HL-60 (cell line): Measurements from ENCODE around the gene NPEPPS.

Experiments used
- DNase-seq, 2 experiments: peaks; one replicate each; pipeline ENCODE4 v3.0.0-alpha.2; 2010 to 2020; ENCODE audit warnings: low read depth in 1 of 2, low spot score in 1 of 2
- H3K27ac ChIP-seq: fragments of 250-450 bp; sonication (Bioruptor Pico); replicated peaks from 2 replicates; pipeline ENCODE4 v1.5.1; 2020; ENCODE audit warnings: mild to moderate bottlenecking, moderate library complexity
- H3K27me3 ChIP-seq: fragments of 250-450 bp; sonication (Bioruptor Pico); 2 replicates; pipeline ENCODE4 v1.5.1; 2021; ENCODE audit warnings: mild to moderate bottlenecking, moderate library complexity; ENCODE audit not compliant: insufficient read depth, poor library complexity, severe bottlenecking
- H3K4me3 ChIP-seq: replicated peaks from 2 replicates; pipeline ENCODE4 v1.5.1; 2011; ENCODE audit warnings: mild to moderate bottlenecking, control low read depth, low read length; ENCODE audit not compliant: insufficient read depth
- CTCF ChIP-seq: IDR thresholded peaks from one replicate; pipeline ENCODE4 v1.5.1; 2011; ENCODE audit warnings: low read length, control low read depth, inconsistent platforms; ENCODE audit not compliant: insufficient read depth
- GABPA ChIP-seq: IDR thresholded peaks from 2 replicates; pipeline ENCODE4 v1.6.1; 2012; ENCODE audit warnings: low read depth
- POLR2AphosphoS5 ChIP-seq: IDR thresholded peaks from 2 replicates; pipeline ENCODE4 v1.6.1; 2012; ENCODE audit warnings: low read depth
- REST ChIP-seq: IDR thresholded peaks from 2 replicates; pipeline ENCODE4 v1.6.1; 2012; ENCODE audit warnings: low read depth; ENCODE audit not compliant: insufficient replicate concordance
- SPI1 ChIP-seq: IDR thresholded peaks from 2 replicates; pipeline ENCODE4 v1.6.1; 2012; ENCODE audit warnings: low read depth, mild to moderate bottlenecking, borderline replicate concordance

The NPEPPS gene

GRCh38 chr17:47664624-47664941, 133.7 kb downstream of the NPEPPS start:
- Histone ChIP-seq H3K27me3 (no peaks in the 10 kb centered on the region), H3K27ac (peak overlapping the region; percentile 40), H3K4me3 (no peak overlapping the region)
- no peak for TF ChIP-seq POLR2AphosphoS5
- no peak for TF ChIP-seq CTCF
- TF ChIP-seq REST: no peak
- DNase-seq: no peak

GRCh38 chr17:47665655-47666054, 134.7 kb downstream of the NPEPPS start:
- H3K27ac ChIP-seq: peak overlapping the region; percentile 40

GRCh38 chr17:47669081-47669480, 138.2 kb downstream of the NPEPPS start:
- Histone ChIP-seq H3K27me3 (no peaks in the 10 kb centered on the region), H3K4me3 (no peak overlapping the region), H3K27ac (peak overlapping the region; percentile 42)
- peak in 1 of 2 experiments; percentile 77 for DNase-seq
- TF ChIP-seq CTCF (no peak), REST (peak; percentile 45), POLR2AphosphoS5 (no peak), GABPA (no peak), SPI1 (no peak)

More at GRCh38 chr17:47665655-47666054, 134.7 kb downstream of the NPEPPS start:
- peak; percentile 71 to 78 for DNase-seq
- TF ChIP-seq POLR2AphosphoS5 (no peak), SPI1 (no peak), REST (no peak), GABPA (no peak), CTCF (no peak)
- Histone ChIP-seq H3K4me3 (no peak overlapping the region), H3K27me3 (no peaks in the 10 kb centered on the region)
